ENCODE results near the gene ZBTB47. TPM values are rescaled to one million over a fixed set of nuclear protein-coding genes. Genes with fewer than 3 reads are reported as not detected.

ZBTB47 gene
- total and polyA plus RNA-seq, 2 donors (not counting 3 experiments of a cell fraction or from before 2014, with no cell fraction given) = 10.6 to 14.5 TPM

GRCh38 chr3:42664438-42664803 lies 10.9 kb downstream of the ZBTB47 start:
- FAIRE-seq (no peak), DNase-seq (ENCODE audit: low read depth, low spot score) (no peak)
- dilution Hi-C loops (cut with MboI; ENCODE audit: extremely low pct_ligation_motif_present, low sequenced_read_pairs) = no loop called here
- ChIA-PET POLR2A (no interaction called here), CTCF (no interaction called here)
- H3K4me3 ChIP-seq (replicated peaks in 1 of 3; ENCODE audit: insufficient read depth in 1 of 3, low read depth in 1 of 3, low read length in 3 of 3) = no peak overlapping the region
- no peaks in the 10 kb centered on the region for H3K27me3 ChIP-seq (ENCODE audit: control insufficient read depth in 2 of 2, insufficient read depth in 2 of 2, low read length in 2 of 2)
- TF ChIP-seq GATA2 (IDR thresholded peaks at IDR 0.05; ENCODE audit: insufficient read depth, insufficient read length, low read depth, low read length) (no peak), EZH2 (IDR thresholded peaks at IDR 0.05; ENCODE audit: borderline replicate concordance, low read depth, low read length, severe bottlenecking) (no peak), POLR2A (IDR thresholded peaks at IDR 0.05; ENCODE audit: low read depth, low read length) (no peak), JUN (IDR thresholded peaks at IDR 0.05; ENCODE audit: borderline replicate concordance, insufficient read depth, insufficient read length, low read depth) (no peak), MYC (IDR thresholded peaks at IDR 0.05; ENCODE audit: low read depth, low read length) (no peak), CTCF (IDR thresholded peaks at IDR 0.05; ENCODE audit: extremely low read depth in 1 of 2, insufficient read depth in 1 of 2, low read depth in 1 of 2, low read length in 2 of 2) (no peak), POLR2AphosphoS5 (IDR thresholded peaks at IDR 0.05; ENCODE audit: insufficient read depth, low read depth, low read length) (no peak), FOS (IDR thresholded peaks at IDR 0.05; ENCODE audit: borderline replicate concordance, insufficient read depth, low read length) (no peak), MAX (IDR thresholded peaks at IDR 0.05; ENCODE audit: insufficient read depth, insufficient read length) (no peak)
- no peak overlapping the region for H3K27ac ChIP-seq (ENCODE audit: insufficient read depth, low read depth, low read length)
- BruUV-seq (replicated peaks) = no TSS peak
- no peaks in the 10 kb centered on the region for H3K9me3 ChIP-seq (replicated peaks; ENCODE audit: control insufficient read depth, insufficient read depth, low read length)
- H2AFZ ChIP-seq (ENCODE audit: low read depth, low read length) = no peak overlapping the region
- peaks cover 0 to 2% of the 10 kb centered on the region in 2 experiments for H3K36me3 ChIP-seq (ENCODE audit: control insufficient read depth in 2 of 2, extremely low read depth in 1 of 2, insufficient read depth in 2 of 2, low read length in 2 of 2)
- H3K79me2 ChIP-seq (ENCODE audit: control insufficient read depth, insufficient read depth, low read length) = no peaks in the 10 kb centered on the region
- no peaks in the 10 kb centered on the region for H4K20me1 ChIP-seq (replicated peaks; ENCODE audit: control insufficient read depth, extremely low read depth, insufficient read depth, low read length)
- intact Hi-C loops (cut with micrococcal nuclease) = no loop called here
- H3K9ac ChIP-seq (replicated peaks; ENCODE audit: extremely low read depth, insufficient read depth, low read length) = no peak overlapping the region
- H3K4me2 ChIP-seq (ENCODE audit: insufficient read depth, low read length) = no peak overlapping the region
- no peaks in the 10 kb centered on the region for H3K9me1 ChIP-seq (replicated peaks; ENCODE audit: control insufficient read depth, extremely low read depth, insufficient read depth, low read length)
- no peaks in the 10 kb centered on the region for H3K4me1 ChIP-seq (ENCODE audit: control insufficient read depth, extremely low read depth, insufficient read depth, low read length)
